ENCODE measurements around the gene PCNX1.
A peak's percentile ranks its signal among the peaks of the same experiment; 100 is the strongest.
"Not testable (repeated sequence)": the region's sequence is repeated elsewhere in the genome, so short reads cannot be mapped to it uniquely, and the experiment has no call there.

The PCNX1 gene

GRCh38 chr14:71133296-71133695 lies 226.0 kb downstream of the PCNX1 start:
- DNase-seq: no peak

GRCh38 chr14:71135496-71135895 lies 228.2 kb downstream of the PCNX1 start:
- DNase-seq: no peak

- DNase-seq: no peak
These were observed 228.7 kb downstream of the PCNX1 start for GRCh38 chr14:71135911-71136310.

GRCh38 chr14:71136386-71137060 lies 229.3 kb downstream of the PCNX1 start:
- no peak for DNase-seq

GRCh38 chr14:71137536-71138447 lies 230.5 kb downstream of the PCNX1 start:
- DNase-seq: no peak

GRCh38 chr14:71138448-71139293 lies 231.4 kb downstream of the PCNX1 start:
- DNase-seq: peak; percentile 21

- DNase-seq: no peak
These were observed 232.2 kb downstream of the PCNX1 start for GRCh38 chr14:71139294-71139946.

GRCh38 chr14:71140157-71140556 lies 232.9 kb downstream of the PCNX1 start:
- DNase-seq: no peak

GRCh38 chr14:71141701-71142374 lies 234.6 kb downstream of the PCNX1 start:
- DNase-seq: no peak

GRCh38 chr14:71142375-71143038 lies 235.2 kb downstream of the PCNX1 start:
- no peak for DNase-seq

- DNase-seq: no peak
These were observed 236.4 kb downstream of the PCNX1 start for GRCh38 chr14:71143381-71144290.

- DNase-seq: not testable (repeated sequence)
These were observed 240.1 kb downstream of the PCNX1 start for GRCh38 chr14:71147335-71147734.

GRCh38 chr14:71148627-71149026 lies 241.4 kb downstream of the PCNX1 start:
- no peak for DNase-seq

GRCh38 chr14:71150737-71151136 lies 243.5 kb downstream of the PCNX1 start:
- no peak for DNase-seq

GRCh38 chr14:71155743-71156142 lies 248.5 kb downstream of the PCNX1 start:
- no peak for DNase-seq

- DNase-seq: no peak
These were observed 256.0 kb downstream of the PCNX1 start for GRCh38 chr14:71163050-71163841.

- DNase-seq: no peak
These were observed 256.8 kb downstream of the PCNX1 start for GRCh38 chr14:71163842-71164629.

All from COR-L47 (cell line).